GM21526 (cell line): Measurements from ENCODE around the gene UBR4.
A peak's percentile ranks its signal among the peaks of the same experiment; 100 is the strongest.
"Not testable (repeated sequence)": the region's sequence is repeated elsewhere in the genome, so short reads cannot be mapped to it uniquely, and the experiment has no call there.

Experiments used
- ATAC-seq: cut with Tn5 transposase; IDR thresholded peaks from one replicate; pipeline ENCODE4 v1.9.1; 2021; ENCODE audit warnings: moderate library complexity; ENCODE audit not compliant: unreplicated experiment, low FRiP score

The UBR4 gene

GRCh38 chr1:19209990-19210771 is at the start of gene UBR4:
UBR4 (minus strand) TSS chr1:19210266; CDS start chr1:19210248, 18 bp downstream.
- ATAC-seq: peak; percentile 72

GRCh38 chr1:19258353-19258752 is 48.3 kb upstream of the UBR4 start:
- no peak for ATAC-seq

DNA sequence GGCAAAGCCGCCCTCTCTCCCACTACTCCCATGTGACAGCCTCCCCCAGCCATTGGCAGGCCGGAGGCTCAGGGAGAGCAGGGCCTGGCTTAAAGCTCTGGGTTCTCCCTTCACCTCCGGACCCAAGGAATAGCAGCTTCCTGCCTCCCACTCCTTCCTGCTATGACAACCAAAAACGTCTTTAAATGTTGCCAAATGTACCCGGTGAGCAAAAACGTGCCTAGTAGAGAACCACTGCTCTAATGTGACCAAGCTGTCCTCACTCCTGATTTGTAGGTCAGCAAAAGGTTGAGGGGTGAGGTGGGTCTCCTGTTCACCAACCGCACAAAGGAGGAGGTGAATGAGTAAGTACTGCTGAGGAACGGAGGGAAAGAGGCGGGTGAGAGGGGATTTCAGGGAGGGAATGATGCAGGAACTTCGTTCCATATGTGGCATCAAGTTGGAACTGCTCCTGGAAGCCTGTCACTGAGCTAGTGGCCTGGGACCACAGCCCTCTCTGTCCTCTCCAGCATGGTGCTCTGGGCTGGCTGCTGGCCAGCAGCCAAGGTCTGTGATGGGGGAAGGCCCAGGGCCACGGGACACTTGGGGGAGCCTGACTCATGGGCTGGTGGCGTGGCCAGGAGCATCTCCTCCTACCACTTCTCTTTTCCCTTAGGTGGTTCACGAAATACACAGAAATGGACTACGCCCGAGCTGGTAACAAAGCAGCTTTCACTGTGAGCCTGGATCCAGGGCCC is 47.3 kb upstream of the UBR4 start:
- ATAC-seq: no peak

DNA sequence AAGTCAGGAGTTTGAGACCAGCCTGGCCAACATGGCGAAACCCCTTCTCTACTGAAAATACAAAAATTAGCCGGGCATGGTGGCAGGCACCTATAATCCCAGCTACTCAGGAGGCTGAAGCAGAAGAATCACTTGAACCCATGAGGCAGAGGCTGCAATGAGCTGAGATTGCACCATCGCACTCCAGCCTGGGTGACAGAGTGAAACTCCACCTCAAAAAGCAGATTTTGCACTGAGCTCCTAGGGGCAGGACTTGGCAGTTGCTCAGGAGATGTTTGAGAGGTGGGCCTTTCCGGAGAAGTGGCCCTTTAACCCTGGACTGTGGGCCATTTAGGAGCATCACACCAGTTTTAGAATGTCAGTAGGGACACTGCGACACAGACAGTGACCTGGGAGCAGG is 46.2 kb upstream of the UBR4 start:
- not testable (repeated sequence) for ATAC-seq

- no peak for ATAC-seq
Observed at GRCh38 chr1:19255288-19255687, 45.2 kb upstream of the UBR4 start.

DNA sequence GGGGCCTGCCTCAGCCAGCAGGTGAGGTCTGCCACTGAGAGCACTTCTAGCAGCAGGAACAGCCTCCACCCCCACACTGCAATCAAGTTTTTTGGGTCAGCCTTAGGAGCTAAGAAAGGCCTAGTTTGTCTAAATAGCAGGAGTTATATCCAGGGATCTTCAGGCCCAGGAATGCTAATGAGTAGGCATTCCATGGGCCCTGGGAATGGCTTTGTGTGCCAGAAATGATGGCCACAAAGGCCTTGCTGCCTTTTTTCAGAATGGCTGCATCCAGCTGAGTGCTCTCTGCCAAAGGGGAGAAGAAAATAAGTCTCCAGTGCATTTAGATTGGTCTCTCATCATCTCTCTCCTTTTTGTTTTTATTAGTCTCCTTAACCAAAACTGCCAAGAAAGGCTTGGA is 44.4 kb upstream of the UBR4 start:
- ATAC-seq: no peak

DNA sequence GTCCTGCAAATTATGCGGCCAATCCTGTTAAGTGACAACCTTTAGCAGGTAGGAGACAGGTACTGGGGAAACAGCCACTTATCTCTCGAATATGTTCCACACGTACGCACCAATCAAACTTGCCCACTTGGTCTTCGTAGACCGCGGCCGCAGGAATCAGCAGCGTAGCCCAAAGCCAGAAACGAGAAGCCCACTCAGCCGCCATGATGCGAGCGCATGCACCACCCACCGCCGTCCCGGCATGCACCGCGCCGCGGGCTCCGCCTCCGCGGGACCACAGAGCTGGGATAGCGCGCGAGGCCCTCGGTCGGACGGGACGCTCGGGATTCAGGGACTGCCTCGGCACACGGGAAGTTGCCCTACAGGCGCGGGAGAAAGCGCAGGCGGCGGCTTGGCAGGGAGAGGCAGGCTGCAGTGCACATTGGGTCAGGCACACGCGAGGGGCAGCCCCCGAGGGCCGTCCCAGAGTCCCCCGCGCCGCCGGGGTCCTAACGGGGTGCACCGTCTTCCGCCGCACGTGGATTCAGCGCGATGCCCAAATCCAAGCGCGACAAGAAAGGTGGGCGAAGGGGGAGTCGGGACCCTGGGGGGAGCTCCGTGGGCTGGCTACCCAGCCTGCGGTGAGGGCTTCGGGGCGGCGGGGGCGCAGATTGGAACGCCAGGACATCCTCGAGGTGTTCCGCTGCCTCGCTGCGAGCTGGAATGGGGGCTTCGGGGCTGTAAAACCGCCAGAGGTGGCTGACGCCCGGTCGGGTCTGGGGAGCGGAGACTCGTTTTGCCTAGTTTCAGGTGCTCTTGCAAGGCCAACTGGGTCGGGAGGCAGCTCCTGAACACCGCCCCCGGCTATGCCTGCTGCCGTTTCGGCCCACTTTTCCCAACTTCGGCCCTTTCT is 41.5 kb upstream of the UBR4 start, which contains the start of the genes EMC1 and MRTO4:
Gene EMC1, minus strand, starts transcription at position 220 of the 892 bp plus-strand sequence. Its CDS starts 15 bp downstream, at position 205.
Gene MRTO4, plus strand, starts transcription at position 501 of the 892 bp plus-strand sequence. Its CDS starts 31 bp downstream, at position 532.
- peak; percentile 61 for ATAC-seq

- ATAC-seq: no peak
Observed at GRCh38 chr1:19250629-19251304, 40.7 kb upstream of the UBR4 start.

GRCh38 chr1:19240673-19241538 is 30.8 kb upstream of the UBR4 start:
- ATAC-seq: no peak

DNA sequence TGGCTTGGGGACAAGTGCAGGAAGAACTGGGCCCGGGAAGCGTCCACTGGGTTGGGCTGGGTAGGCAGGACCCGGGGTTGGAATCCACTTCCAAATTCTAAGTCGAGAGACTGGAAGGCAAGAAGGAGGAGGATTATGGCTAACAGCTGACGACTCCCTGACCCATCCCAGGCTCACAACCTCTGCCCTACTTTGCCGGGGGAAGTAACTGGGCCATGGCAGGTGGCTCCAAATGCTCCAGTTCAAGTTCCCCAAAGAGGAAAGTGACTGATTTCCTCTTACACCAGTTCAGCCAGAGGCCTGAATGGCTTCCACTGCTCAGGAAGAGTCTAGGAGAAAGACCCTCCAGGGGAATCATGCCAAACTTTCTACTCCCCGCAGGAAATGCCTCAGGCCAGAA is 29.8 kb upstream of the UBR4 start:
- no peak for ATAC-seq

DNA sequence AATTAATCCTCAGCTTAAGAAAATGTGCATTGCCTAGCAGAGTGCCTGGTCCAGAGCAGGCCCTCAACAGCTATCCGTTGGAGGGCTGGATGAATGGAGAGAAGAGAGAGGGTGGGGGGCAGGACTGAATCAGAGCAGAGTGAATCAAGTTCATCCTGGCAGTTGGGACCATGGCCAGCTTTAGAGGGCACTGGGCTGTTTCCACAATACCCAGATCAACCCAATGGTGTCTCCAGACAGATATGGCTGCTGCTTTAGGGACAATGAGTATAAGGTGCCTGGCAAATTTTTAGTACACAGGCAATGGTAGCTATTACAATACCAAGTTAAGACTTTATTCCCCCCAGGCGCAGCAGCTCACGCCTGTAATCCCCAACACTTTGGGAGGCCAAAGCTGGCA is 24.2 kb upstream of the UBR4 start:
- no peak for ATAC-seq

DNA sequence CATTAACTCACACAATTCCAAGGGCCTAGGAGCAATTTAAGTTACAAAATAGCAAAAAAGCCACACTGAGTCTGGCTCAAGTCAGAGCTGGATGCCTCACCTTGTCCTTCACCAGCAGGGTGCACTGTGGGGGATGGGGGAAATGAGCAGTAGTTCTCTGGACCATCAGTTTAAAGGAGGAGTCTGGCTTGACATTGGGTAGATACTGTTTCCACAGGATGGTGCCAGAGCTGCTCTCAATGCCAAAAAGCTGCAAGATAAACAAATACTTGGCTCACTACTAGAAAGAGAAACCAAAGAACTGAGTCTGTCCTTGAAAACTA is 22.4 kb upstream of the UBR4 start:
- no peak for ATAC-seq

DNA sequence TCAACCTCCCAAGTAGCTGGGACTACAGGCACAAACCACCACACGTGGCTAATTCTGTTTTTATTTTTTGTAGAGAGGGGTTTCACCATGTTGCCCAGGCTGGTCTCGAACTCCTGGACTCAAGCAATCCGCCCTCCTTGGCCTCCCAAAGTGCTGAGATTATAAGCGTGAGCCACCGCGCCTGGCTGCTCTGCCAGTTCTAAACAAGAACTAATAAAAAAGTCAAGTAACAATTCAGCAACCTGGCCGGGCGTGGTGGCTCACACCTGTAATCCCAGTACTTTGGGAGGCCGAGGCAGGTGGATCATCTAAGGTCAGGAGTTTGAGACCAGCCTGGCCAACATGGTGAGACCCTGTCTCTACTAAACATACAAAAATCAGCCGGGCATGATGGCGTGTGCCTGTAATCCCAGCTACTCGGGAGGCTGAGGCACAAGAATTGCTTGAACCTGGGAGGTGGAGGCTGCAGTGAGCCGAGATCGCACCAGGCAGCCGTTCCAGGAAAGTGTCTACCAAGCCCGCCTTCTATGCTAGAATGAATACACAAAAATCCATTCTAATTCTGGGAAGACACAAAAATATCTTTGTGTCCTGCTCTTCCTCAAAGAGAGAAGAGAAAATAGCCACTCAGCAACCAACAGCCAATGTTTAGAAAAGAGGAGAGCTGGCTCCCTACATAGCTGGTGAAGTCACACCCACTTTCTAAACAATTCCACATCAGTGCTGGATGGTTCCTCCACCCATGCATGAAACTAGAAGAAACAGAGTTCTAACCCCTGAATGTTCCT is 21.9 kb upstream of the UBR4 start:
- ATAC-seq: not testable (repeated sequence)

- no peak for ATAC-seq
Observed at GRCh38 chr1:19229828-19230325, 19.8 kb upstream of the UBR4 start.

GRCh38 chr1:19229229-19229628 is 19.2 kb upstream of the UBR4 start:
- ATAC-seq: no peak

GRCh38 chr1:19222979-19223824 is 13.1 kb upstream of the UBR4 start:
- ATAC-seq: no peak

DNA sequence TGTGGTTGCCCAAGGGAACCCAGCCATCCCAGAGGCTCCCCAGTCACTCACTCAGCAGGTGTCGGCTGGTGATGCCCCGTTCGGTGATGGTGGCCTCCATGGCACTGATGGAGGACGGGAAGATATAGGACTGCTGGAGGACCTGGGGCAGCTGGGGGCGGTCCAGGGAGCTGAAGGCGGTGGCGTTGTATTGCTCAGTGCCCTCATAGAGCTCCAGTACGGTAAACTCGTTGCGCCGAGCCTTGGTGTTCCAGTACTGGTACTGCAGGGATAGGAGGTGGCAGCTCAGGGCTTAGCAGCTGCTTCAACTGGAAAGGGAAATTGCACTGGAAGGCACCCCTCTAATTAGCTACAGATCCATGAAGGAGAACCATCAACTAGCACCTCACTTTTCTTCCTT is 12.5 kb upstream of the UBR4 start:
- ATAC-seq: no peak
